GM12801 (cell line): ENCODE data around the gene HBS1L.

Experiments
- CTCF ChIP-seq: IDR thresholded peaks from one replicate; pipeline ENCODE4 v1.5.1; 2011; ENCODE audit warnings: control low read depth; ENCODE audit not compliant: insufficient read length; ENCODE audit errors: extremely low read depth

The HBS1L gene

GRCh38 chr6:134959603-134960002 is 95.0 kb downstream of the HBS1L start:
- TF ChIP-seq CTCF = no peak

GRCh38 chr6:134956676-134957075 is 97.9 kb downstream of the HBS1L start:
- TF ChIP-seq CTCF = no peak

- TF ChIP-seq CTCF = no peak
Measured at GRCh38 chr6:134956032-134956431, 98.6 kb downstream of the HBS1L start.

- no peak for TF ChIP-seq CTCF
Measured at GRCh38 chr6:134954272-134955000, 100.2 kb downstream of the HBS1L start.

GRCh38 chr6:134951494-134952263 is 102.9 kb downstream of the HBS1L start:
- no peak for TF ChIP-seq CTCF

- TF ChIP-seq CTCF = no peak
Measured at GRCh38 chr6:134950482-134950881, 104.1 kb downstream of the HBS1L start.

- TF ChIP-seq CTCF = no peak
Measured at GRCh38 chr6:134949927-134950326, 104.7 kb downstream of the HBS1L start, which contains the start of gene ALDH8A1. Gene ALDH8A1 (minus strand): TSS chr6:134950101. CDS start chr6:134950053, 48 bp downstream.
